Stimulated activated naive B cell treated with anti-CD40 and anti-IgM and Interleukin-4, amounts not matched to agents 10 μg/mL and 1 μg/mL and 100 μg/mL, for 72 hours (primary cell): Measurements from ENCODE around the gene BRAP.
"Not testable (repeated sequence)": the region's sequence is repeated elsewhere in the genome, so short reads cannot be mapped to it uniquely, and the experiment has no call there.

Experiments used
- ATAC-seq, 2 donors: fragments of 150-1000 bp; cut with Tn5 transposase; replicated peaks; 2 replicates each; pipeline ENCODE4 v1.10.0; 2021; ENCODE audit warnings: moderate library complexity in 1 of 2
- DNase-seq: peaks from one replicate; pipeline ENCODE4 v3.0.0; 2021
- H3K27ac Mint-ChIP-seq: one replicate; pipeline ENCODE4 v1.8.0; 2022; ENCODE audit warnings: mild to moderate bottlenecking, mixed read lengths
- H3K27me3 Mint-ChIP-seq, 2 donors: one replicate each; pipeline ENCODE4 v1.8.0; 2022; ENCODE audit warnings: mixed read lengths in 2 of 2
- H3K36me3 Mint-ChIP-seq, 2 donors: one replicate each; pipeline ENCODE4 v1.8.0; 2022; ENCODE audit warnings: mixed read lengths in 2 of 2, mild to moderate bottlenecking in 1 of 2
- H3K4me1 Mint-ChIP-seq, 2 donors: one replicate each; pipeline ENCODE4 v1.8.0; 2022; ENCODE audit warnings: mixed read lengths in 2 of 2, mild to moderate bottlenecking in 1 of 2
- H3K4me3 Mint-ChIP-seq, 2 donors: one replicate each; pipeline ENCODE4 v1.8.0; 2022; ENCODE audit warnings: mild to moderate bottlenecking in 2 of 2, mixed read lengths in 2 of 2, moderate library complexity in 1 of 2
- H3K9me3 Mint-ChIP-seq, 2 donors: one replicate each; pipeline ENCODE4 v1.8.0; 2022; ENCODE audit warnings: mixed read lengths in 2 of 2, mild to moderate bottlenecking in 1 of 2

Gene BRAP

DNA sequence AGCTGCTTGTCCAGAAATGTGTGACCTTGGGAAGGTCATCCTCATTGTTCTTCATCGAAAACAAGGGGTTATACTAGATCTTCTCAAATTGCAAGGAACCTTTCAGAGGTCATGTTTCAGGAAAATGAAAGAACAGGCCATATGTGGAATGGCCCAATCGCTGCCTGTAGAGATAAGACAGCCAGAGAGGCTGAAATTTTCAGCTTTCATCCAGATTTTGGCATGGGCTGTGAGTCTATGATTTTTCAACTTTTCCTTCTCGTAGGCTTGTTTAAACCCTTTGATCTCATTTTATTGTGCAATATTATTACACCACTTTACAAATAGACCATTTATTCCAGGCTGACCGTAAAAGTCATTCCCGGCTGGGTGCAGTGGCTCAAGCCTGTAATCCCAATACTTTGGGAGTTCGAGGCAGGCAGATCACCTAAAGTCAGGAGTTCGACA, 69.6 kb downstream of the BRAP start:
- H3K27me3 Mint-ChIP-seq, result no peaks in the 10 kb centered on the region
- H3K4me1 Mint-ChIP-seq, result no peaks in the 10 kb centered on the region
- no peak for ATAC-seq

GRCh38 chr12:111607239-111607638, 78.5 kb downstream of the BRAP start:
- H3K4me3 Mint-ChIP-seq, result no peak overlapping the region
- H3K4me1 Mint-ChIP-seq, result no peaks in the 10 kb centered on the region
- no peaks in the 10 kb centered on the region for H3K27me3 Mint-ChIP-seq
- no peaks in the 10 kb centered on the region for H3K36me3 Mint-ChIP-seq
- ATAC-seq, result no peak
- no peaks in the 10 kb centered on the region for H3K9me3 Mint-ChIP-seq
- no peak overlapping the region for H3K27ac Mint-ChIP-seq
- DNase-seq, result no peak

More for the DNA sequence above, 69.6 kb downstream of the BRAP start:
- no peak for DNase-seq
- Mint-ChIP-seq H3K27ac (no peak overlapping the region), H3K4me3 (no peak overlapping the region), H3K9me3 (no peaks in the 10 kb centered on the region), H3K36me3 (no peaks in the 10 kb centered on the region)

DNA sequence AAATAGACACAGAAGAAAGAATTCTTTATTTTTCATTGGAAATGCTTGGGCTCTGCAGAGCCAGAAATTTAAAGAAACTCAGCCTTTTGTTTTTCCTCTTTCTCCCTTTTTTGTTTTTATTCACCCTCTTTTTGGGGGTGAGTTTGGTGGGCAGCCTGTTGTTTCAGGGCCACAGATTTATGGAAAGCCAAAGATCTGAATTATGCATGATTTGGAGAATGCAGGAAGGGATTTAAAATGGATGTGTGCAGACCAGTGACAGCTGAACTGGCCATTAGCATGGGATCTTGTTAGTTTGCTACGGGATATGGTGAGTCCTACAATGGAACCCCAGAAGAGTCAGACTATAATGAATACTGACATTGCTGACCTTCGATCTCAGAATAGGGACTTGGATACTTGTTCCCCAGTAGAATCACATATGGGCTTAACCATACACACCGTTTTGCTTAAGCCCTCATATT, 79.0 kb downstream of the BRAP start:
- no peak for ATAC-seq
- no peak for DNase-seq
- Mint-ChIP-seq H3K27me3 (no peaks in the 10 kb centered on the region), H3K4me1 (no peaks in the 10 kb centered on the region), H3K4me3 (no peak overlapping the region), H3K27ac (no peak overlapping the region), H3K36me3 (no peaks in the 10 kb centered on the region), H3K9me3 (no peaks in the 10 kb centered on the region)

DNA sequence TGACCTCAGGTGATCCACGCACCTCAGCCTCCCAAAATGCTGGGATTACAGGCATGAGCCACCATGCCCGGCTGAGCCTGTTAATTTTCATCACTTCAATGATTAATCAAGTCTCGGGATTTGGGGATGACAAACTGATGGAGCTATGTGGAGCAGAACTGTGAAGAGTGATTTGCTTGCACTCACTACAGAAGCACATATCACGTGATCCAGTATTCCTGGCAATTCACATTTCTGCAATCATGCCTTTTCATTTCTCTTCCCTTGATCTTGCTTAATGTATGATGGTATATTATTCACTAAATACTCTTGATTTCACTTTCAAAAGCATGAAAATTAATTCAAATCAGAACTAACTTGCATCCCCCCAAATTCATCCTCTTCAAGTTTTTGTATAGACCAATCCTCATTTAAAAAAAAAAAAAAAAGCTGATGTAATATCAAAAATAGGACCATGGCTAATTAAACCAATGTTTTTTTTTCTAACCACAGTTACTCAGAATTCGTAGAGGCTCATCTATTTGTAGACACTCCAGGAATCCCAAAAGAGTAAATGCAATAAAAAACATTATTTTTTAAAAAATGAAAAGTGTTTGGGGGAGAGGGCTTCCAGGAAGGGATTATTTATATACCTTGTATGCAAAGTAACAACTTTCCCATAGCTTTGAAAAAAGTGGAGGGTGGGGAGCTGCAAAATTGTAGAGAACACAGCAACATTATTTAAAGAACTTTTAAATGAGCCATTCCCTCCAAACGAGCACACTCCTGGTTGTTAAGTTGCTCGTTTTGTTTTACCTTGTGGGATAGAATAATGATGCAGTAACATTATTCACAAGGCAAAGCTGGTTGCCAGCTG, 79.6 kb downstream of the BRAP start:
- Mint-ChIP-seq H3K27ac (no peak overlapping the region), H3K4me3 (no peak overlapping the region), H3K4me1 (no peaks in the 10 kb centered on the region), H3K36me3 (no peaks in the 10 kb centered on the region), H3K9me3 (no peaks in the 10 kb centered on the region), H3K27me3 (no peaks in the 10 kb centered on the region)
- ATAC-seq (no peak), DNase-seq (no peak)

DNA sequence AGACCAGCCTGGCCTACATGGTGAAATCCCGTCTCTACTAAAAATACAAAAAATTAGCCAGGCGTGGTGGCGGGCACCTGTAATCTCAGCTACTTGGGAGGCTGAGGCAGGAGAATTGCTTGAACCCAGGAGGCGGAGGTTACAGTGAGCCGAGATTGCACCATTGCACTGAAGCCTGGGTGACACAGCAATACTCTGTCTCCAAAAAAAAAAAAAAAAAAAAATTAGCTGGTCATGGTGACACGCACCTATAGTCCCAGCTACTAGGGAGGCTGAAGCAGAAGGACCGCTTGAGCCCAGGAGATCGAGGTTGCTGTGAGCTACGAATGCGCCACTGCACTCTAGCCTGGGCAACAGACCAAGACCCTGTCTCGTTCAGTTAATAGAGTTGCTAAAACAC, 82.9 kb downstream of the BRAP start:
- not testable (repeated sequence) for H3K27me3 Mint-ChIP-seq, DNase-seq, H3K9me3 Mint-ChIP-seq, H3K27ac Mint-ChIP-seq, ATAC-seq, H3K4me3 Mint-ChIP-seq, H3K36me3 Mint-ChIP-seq
- H3K4me1 Mint-ChIP-seq, result peaks cover 2 to 11% of the 10 kb centered on the region in 2 donors

GRCh38 chr12:111602348-111602747, 83.4 kb downstream of the BRAP start:
- DNase-seq, result no peak
- no peak for ATAC-seq
- peaks cover 7 to 16% of the 10 kb centered on the region in 2 donors for H3K4me1 Mint-ChIP-seq
- H3K4me3 Mint-ChIP-seq, result no peak overlapping the region
- H3K27me3 Mint-ChIP-seq, result no peaks in the 10 kb centered on the region
- H3K9me3 Mint-ChIP-seq, result no peaks in the 10 kb centered on the region
- no peak overlapping the region for H3K27ac Mint-ChIP-seq
- H3K36me3 Mint-ChIP-seq, result no peaks in the 10 kb centered on the region

GRCh38 chr12:111600986-111601385, 84.8 kb downstream of the BRAP start:
- not testable (repeated sequence) for ATAC-seq, H3K27me3 Mint-ChIP-seq, H3K4me3 Mint-ChIP-seq

DNA sequence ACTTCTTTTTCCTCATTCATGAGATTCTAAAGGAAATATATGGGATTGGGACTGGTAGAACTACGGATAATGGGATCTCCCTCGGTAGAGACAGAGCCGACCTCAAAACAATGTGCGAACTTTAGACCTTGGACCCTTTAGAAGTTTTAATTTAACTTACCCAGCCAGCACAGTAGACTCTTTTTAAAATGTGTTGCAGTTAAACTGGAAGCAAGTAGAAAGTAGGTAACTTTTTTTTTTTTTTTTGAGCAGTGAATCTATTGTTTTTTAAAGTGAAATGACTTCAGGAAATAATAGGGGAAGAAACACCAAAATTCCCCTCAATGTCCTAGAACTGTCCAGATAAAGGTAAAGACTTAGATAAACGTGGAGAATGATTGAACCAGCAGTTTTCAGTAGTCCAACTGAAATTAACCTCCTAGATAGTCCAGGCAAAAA, 85.5 kb downstream of the BRAP start:
- ATAC-seq (no peak), DNase-seq (no peak)
- Mint-ChIP-seq H3K27me3 (no peaks in the 10 kb centered on the region), H3K4me1 (peaks cover 13 to 26% of the 10 kb centered on the region in 2 donors), H3K9me3 (no peaks in the 10 kb centered on the region), H3K36me3 (no peaks in the 10 kb centered on the region), H3K4me3 (peak overlapping the region; percentile 90 to 95), H3K27ac (peak overlapping the region; percentile 95)

More at GRCh38 chr12:111600986-111601385, 84.8 kb downstream of the BRAP start:
- H3K4me1 Mint-ChIP-seq, result peaks cover 11 to 20% of the 10 kb centered on the region in 2 donors
- not testable (repeated sequence) for H3K9me3 Mint-ChIP-seq, DNase-seq, H3K27ac Mint-ChIP-seq, H3K36me3 Mint-ChIP-seq

GRCh38 chr12:111599453-111600204, 86.1 kb downstream of the BRAP start:
- peaks cover 15 to 32% of the 10 kb centered on the region in 2 donors for H3K4me1 Mint-ChIP-seq
- peak overlapping the region; percentile 90 to 95 for H3K4me3 Mint-ChIP-seq
- H3K27me3 Mint-ChIP-seq, result no peaks in the 10 kb centered on the region
- H3K9me3 Mint-ChIP-seq, result no peaks in the 10 kb centered on the region
- H3K27ac Mint-ChIP-seq, result peak overlapping the region; percentile 95
- peak; percentile 81 to 89 for ATAC-seq
- DNase-seq, result peak; percentile 89
- H3K36me3 Mint-ChIP-seq, result no peaks in the 10 kb centered on the region

DNA sequence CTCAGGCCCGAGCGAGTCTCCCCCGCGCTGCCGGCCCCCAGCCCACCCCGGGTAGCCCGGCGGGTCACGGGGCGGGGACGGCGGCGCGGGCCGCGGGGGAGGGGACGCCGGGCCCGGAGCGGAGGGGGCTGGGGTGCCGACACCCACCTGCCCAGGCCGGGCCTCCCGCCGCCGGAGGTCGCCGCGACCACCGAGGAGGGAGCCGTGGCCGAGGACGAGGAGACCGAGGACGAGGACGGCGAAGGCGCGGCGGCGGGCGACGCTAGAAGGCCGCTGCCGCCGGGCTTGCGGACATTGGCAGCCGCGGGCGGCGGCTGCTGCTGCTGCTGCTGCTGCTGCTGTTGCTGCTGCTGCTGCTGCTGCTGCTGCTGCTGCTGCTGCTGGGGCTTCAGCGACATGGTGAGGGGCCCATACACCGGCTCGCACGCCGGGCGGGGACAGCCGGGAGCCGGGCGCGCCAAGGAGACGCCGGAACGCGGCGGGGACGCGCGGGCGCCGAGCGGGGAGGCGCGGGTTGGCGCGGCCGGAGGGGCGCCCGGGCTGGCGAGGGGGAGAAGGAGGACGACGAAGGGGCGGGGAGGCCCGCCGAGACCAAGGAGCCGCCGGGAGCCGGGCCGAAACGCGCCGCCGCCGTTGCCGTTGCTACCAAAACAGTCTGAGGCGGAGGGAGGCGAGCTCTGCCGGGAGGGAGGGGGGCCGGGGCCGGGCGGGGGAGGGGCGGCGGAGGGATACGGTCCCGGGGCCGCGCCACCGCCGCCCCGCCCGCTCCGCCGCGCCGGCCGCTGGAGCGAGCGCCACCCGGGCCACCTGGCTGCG, 86.9 kb downstream of the BRAP start, which contains the start of gene ATXN2:
TSS of gene ATXN2 (minus strand) at position 679 of the 816 bp plus-strand sequence. CDS start at position 398, 281 bp downstream.
- no peaks in the 10 kb centered on the region for H3K9me3 Mint-ChIP-seq
- no peaks in the 10 kb centered on the region for H3K36me3 Mint-ChIP-seq
- ATAC-seq (peak; percentile 54 to 67), DNase-seq (no peak)
- peak within 1 kb of the TSS; percentile 95 for H3K27ac Mint-ChIP-seq
- H3K27me3 Mint-ChIP-seq, result no peaks in the 10 kb centered on the region
- peak within 1 kb of the TSS; percentile 91 to 95 for H3K4me3 Mint-ChIP-seq
- H3K4me1 Mint-ChIP-seq, result peaks cover 18 to 37% of the 10 kb centered on the region in 2 donors

DNA sequence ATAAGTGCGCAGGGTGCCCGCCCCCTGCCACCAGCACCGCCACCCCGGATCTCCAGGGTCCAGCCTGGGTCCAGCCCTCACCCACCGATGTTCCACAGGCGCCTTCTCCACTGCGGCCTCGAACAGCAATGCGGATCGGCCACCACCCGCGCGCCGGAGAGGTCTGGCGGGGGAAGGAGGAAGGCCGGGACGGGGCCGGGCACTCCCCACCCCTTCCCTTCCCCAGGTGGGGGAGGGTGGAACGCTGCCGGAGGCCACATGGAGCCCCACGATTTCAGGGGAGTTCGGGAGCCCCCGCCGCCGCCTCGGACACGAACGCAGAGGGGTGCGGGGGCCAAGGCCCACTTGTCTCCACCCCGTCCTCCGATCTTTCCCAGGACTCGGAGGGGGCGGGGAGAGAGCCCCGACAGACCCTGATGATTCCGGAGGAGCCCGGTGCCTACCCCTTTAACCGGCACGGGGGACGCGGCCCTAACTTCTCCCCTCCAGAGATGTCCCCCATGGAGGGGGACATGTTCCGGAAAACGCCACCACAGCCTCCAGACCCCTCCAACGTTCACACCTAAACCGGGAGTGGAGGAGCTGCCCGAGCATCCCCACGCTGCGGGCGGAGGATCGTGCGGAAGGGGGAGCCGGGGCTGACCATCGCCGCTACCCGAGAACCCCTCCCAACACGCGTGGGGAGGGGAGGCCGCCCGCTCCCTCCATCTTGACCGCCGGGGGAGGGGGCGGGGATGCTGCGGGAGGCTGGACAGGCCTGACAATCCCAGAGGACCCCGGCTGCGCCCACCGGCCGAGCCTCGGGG, 87.7 kb downstream of the BRAP start:
- no peaks in the 10 kb centered on the region for H3K27me3 Mint-ChIP-seq

GRCh38 chr12:111596985-111597830, 88.5 kb downstream of the BRAP start:
- DNase-seq (peak; percentile 7), ATAC-seq (no peak)
- Mint-ChIP-seq H3K27me3 (no peaks in the 10 kb centered on the region), H3K4me1 (peaks cover 19 to 40% of the 10 kb centered on the region in 2 donors), H3K27ac (peak overlapping the region; percentile 92), H3K36me3 (no peaks in the 10 kb centered on the region), H3K4me3 (peak overlapping the region; percentile 91 to 95), H3K9me3 (no peaks in the 10 kb centered on the region)

More for the DNA sequence above, 87.7 kb downstream of the BRAP start:
- DNase-seq (peak; percentile 15), ATAC-seq (peak; percentile 10 to 17)
- peak overlapping the region; percentile 91 to 95 for H3K4me3 Mint-ChIP-seq
- H3K4me1 Mint-ChIP-seq, result peaks cover 19 to 40% of the 10 kb centered on the region in 2 donors
- peak overlapping the region; percentile 92 for H3K27ac Mint-ChIP-seq
- no peaks in the 10 kb centered on the region for H3K9me3 Mint-ChIP-seq
- no peaks in the 10 kb centered on the region for H3K36me3 Mint-ChIP-seq
